Caki2 (cell line): ENCODE data around the gene GAMT. TPM values are rescaled to one million over a fixed set of nuclear protein-coding genes. Genes with fewer than 3 reads are reported as not detected.
A peak's percentile ranks its signal among the peaks of the same experiment; 100 is the strongest.

Experiments used
- DNase-seq: peaks from one replicate; pipeline ENCODE4 v3.0.0-alpha.2; 2015; ENCODE audit warnings: low read depth
- in situ Hi-C: cut with HindIII; loops from 2 replicates; pipeline ENCODE4 v1.10.0; 2016; ENCODE audit warnings: low sequenced_read_pairs, low pct_unique_long_range_greater_than_20kb, mixed read lengths
- total RNA-seq: library from RNA; depleted of rRNA; stranded (reverse); fragments of >200 nt; shearing (Covaris generic); gene quantifications from 2 replicates; pipeline ENCODE4 v1.2.3, GENCODE V29; 2014; ENCODE audit warnings: low replicate concordance; rRNA removed

The GAMT gene
- total RNA-seq, 1 experiment from 2014 or later = 68.1 TPM

- in situ Hi-C loops = no loop called here
- no peak for DNase-seq
Measured at GRCh38 chr19:1362387-1363257, 38.7 kb downstream of the GAMT start.

- peak; percentile 84 for DNase-seq
- in situ Hi-C loops = no loop called here
Measured at GRCh38 chr19:1361601-1362386, 39.5 kb downstream of the GAMT start.

GRCh38 chr19:1360818-1361461, 40.4 kb downstream of the GAMT start:
- no peak for DNase-seq
- in situ Hi-C loops = no loop called here

GRCh38 chr19:1360126-1360817, 41.1 kb downstream of the GAMT start:
- in situ Hi-C loops = no loop called here
- DNase-seq = no peak

- DNase-seq = no peak
- in situ Hi-C loops = no loop called here
Measured at GRCh38 chr19:1357531-1358109, 43.7 kb downstream of the GAMT start.

- DNase-seq = no peak
- in situ Hi-C loops = no loop called here
Measured at GRCh38 chr19:1356508-1356865, 44.9 kb downstream of the GAMT start.

- no peak for DNase-seq
- in situ Hi-C loops = no loop called here
Measured at GRCh38 chr19:1355568-1356507, 45.5 kb downstream of the GAMT start.

GRCh38 chr19:1354970-1355567, 46.3 kb downstream of the GAMT start:
- no peak for DNase-seq
- in situ Hi-C loops = no loop called here

GRCh38 chr19:1353144-1353543, 48.2 kb downstream of the GAMT start:
- DNase-seq = no peak
- in situ Hi-C loops = no loop called here

- in situ Hi-C loops = no loop called here
- no peak for DNase-seq
Measured at GRCh38 chr19:1351381-1351851, 49.9 kb downstream of the GAMT start.

GRCh38 chr19:1350867-1351266, 50.5 kb downstream of the GAMT start:
- DNase-seq = no peak
- in situ Hi-C loops = no loop called here

- no peak for DNase-seq
Measured at GRCh38 chr19:1349211-1349610, 52.1 kb downstream of the GAMT start.

More at GRCh38 chr19:1349211-1349610, 52.1 kb downstream of the GAMT start:
- in situ Hi-C loops = no loop called here

Other genes with a start within 250 kb of the GAMT start
- gene SBNO2, start 227.3 kb downstream of the GAMT start, total RNA-seq = 20.1 and 23.7 TPM in 2 replicates
- gene STK11, start 195.8 kb downstream of the GAMT start, total RNA-seq = 74.2 and 78.3 TPM in 2 replicates
- gene CBARP, start 163.5 kb downstream of the GAMT start, total RNA-seq = 0.24 and 1.9 TPM in 2 replicates
- gene ATP5F1D, start 159.8 kb downstream of the GAMT start, total RNA-seq = 17.9 and 24.9 TPM in 2 replicates
- gene MIDN, start 153.0 kb downstream of the GAMT start, total RNA-seq = 5.8 and 7.6 TPM in 2 replicates
- 51.1 and 84.1 TPM in 2 replicates for gene CIRBP, start 132.2 kb downstream of the GAMT start, total RNA-seq
- 24.8 and 29.5 TPM in 2 replicates for gene FAM174C, start 126.0 kb downstream of the GAMT start, total RNA-seq
- not detected in 2 replicates for gene EFNA2, start 115.7 kb downstream of the GAMT start, total RNA-seq
- gene NDUFS7, start 17.6 kb downstream of the GAMT start, total RNA-seq = 43.2 and 58.6 TPM in 2 replicates
- 80.1 and 97.4 TPM in 2 replicates for gene DAZAP1, start 6.0 kb upstream of the GAMT start, total RNA-seq
- gene RPS15, start 36.9 kb upstream of the GAMT start, total RNA-seq = 347 and 450 TPM in 2 replicates
- not detected in 2 replicates for gene APC2, start 48.6 kb upstream of the GAMT start, total RNA-seq
- gene C19orf25, start 77.7 kb upstream of the GAMT start, total RNA-seq = 28.0 and 29.1 TPM in 2 replicates
- gene PCSK4, start 88.8 kb upstream of the GAMT start, total RNA-seq = 2.1 and 3.0 TPM in 2 replicates
- gene REEP6, start 89.6 kb upstream of the GAMT start, total RNA-seq = 4.1 and 7.4 TPM in 2 replicates
- gene ADAMTSL5, start 111.5 kb upstream of the GAMT start, total RNA-seq = not detected in 2 replicates
- gene PLK5, start 122.5 kb upstream of the GAMT start, total RNA-seq = not detected in 2 replicates
- 60.3 and 67.4 TPM in 2 replicates for gene MEX3D, start 166.8 kb upstream of the GAMT start, total RNA-seq
- gene MBD3, start 191.3 kb upstream of the GAMT start, total RNA-seq = 65.2 and 100 TPM in 2 replicates
- gene UQCR11, start 203.9 kb upstream of the GAMT start, total RNA-seq = 97.2 and 105 TPM in 2 replicates